Stimulated activated CD4-positive, alpha-beta T cell treated with anti-CD3 and anti-CD28 coated beads, Interleukin-15, amount 100 ng/mL, for 48 hours (primary cell): Measurements from ENCODE around the gene MED29.
A peak's percentile ranks its signal among the peaks of the same experiment; 100 is the strongest.
"Not testable (repeated sequence)": the region's sequence is repeated elsewhere in the genome, so short reads cannot be mapped to it uniquely, and the experiment has no call there.

Experiments used
- DNase-seq, 2 donors: peaks; one replicate each; pipeline ENCODE4 v3.0.0-alpha.2; 2020; ENCODE audit warnings: low read depth in 2 of 2

The MED29 gene

GRCh38 chr19:39370735-39371134 lies 20.4 kb upstream of the MED29 start:
- DNase-seq: no peak

- DNase-seq: no peak
Measured at GRCh38 chr19:39372047-39372802, 19.0 kb upstream of the MED29 start.

- no peak for DNase-seq
Measured at GRCh38 chr19:39372941-39373340, 18.2 kb upstream of the MED29 start.

GRCh38 chr19:39375929-39376328 lies 15.2 kb upstream of the MED29 start:
- DNase-seq: no peak

GRCh38 chr19:39377373-39378362 lies 13.5 kb upstream of the MED29 start:
- DNase-seq: no peak

- DNase-seq: not testable (repeated sequence)
Measured at GRCh38 chr19:39379366-39379765, 11.8 kb upstream of the MED29 start.

- no peak for DNase-seq
Measured at GRCh38 chr19:39379865-39380396, 11.2 kb upstream of the MED29 start.

GRCh38 chr19:39380521-39381502 lies 10.4 kb upstream of the MED29 start:
- no peak for DNase-seq

- DNase-seq: no peak
Measured at GRCh38 chr19:39381910-39382611, 9.1 kb upstream of the MED29 start.

- DNase-seq: no peak
Measured at GRCh38 chr19:39382991-39383828, 8.0 kb upstream of the MED29 start.

- no peak for DNase-seq
Measured at GRCh38 chr19:39384839-39385568, 6.2 kb upstream of the MED29 start.

- no peak for DNase-seq
Measured at GRCh38 chr19:39385629-39386411, 5.4 kb upstream of the MED29 start.

- no peak for DNase-seq
Measured at GRCh38 chr19:39386557-39386956, 4.6 kb upstream of the MED29 start.

- no peak for DNase-seq
Measured at GRCh38 chr19:39388657-39389056, 2.5 kb upstream of the MED29 start.

- no peak for DNase-seq
Measured at GRCh38 chr19:39389631-39390414, 1.4 kb upstream of the MED29 start.

- peak in 1 of 2 donors; percentile 68 for DNase-seq
Measured at GRCh38 chr19:39390451-39390750, 777 bp upstream of the MED29 start.
